ENCODE measurements around the gene INTS11. TPM values are rescaled to one million over a fixed set of nuclear protein-coding genes. Genes with fewer than 3 reads are reported as not detected.

INTS11 gene
- total and polyA plus RNA-seq, 2 experiments from 2014 or later = 102 to 161 TPM

GRCh38 chr1:1328254-1328653, 3.8 kb upstream of the INTS11 start:
- peaks cover 15% of the 10 kb centered on the region; the same call in 1 of the 2 replicates for H3F3A ChIP-seq (replicated peaks; ENCODE audit: low read depth)
- H3K9me2 ChIP-seq (ENCODE audit: insufficient read depth) = no peaks in the 10 kb centered on the region
- Mint-ChIP-seq H3K27ac (no peak overlapping the region), H3K4me1 (peaks cover 4% of the 10 kb centered on the region), H3K9me3 (no peaks in the 10 kb centered on the region; the same call in 2 of the 3 replicates), H3K27me3 (ENCODE audit: insufficient read depth, low read depth, poor library complexity) (peaks cover 19% of the 10 kb centered on the region), H3K36me3 (ENCODE audit: low read depth) (peaks cover 9% of the 10 kb centered on the region; the same call in 2 of the 3 replicates), H3K4me3 (no peak overlapping the region)
- H4K20me1 ChIP-seq (replicated peaks; ENCODE audit: insufficient read depth) = peaks cover 3% of the 10 kb centered on the region; the same call in 1 of the 2 replicates
- no peak overlapping the region for H3K27ac ChIP-seq (ENCODE audit: low read depth)
- no peak overlapping the region for H2AFZ ChIP-seq
- no peak for TF ChIP-seq ZNF462 (CRISPR knock-in tag; IDR thresholded peaks at IDR 0.05)
- TF ChIP-seq STAT1 (IDR thresholded peaks at IDR 0.05; ENCODE audit: unreplicated experiment) = no peak
- TF ChIP-seq POLR2AphosphoS5 (IDR thresholded peaks at IDR 0.05; ENCODE audit: low read depth) = no peak
- no peak for TF ChIP-seq EZH2phosphoT487 (IDR thresholded peaks at IDR 0.05; ENCODE audit: unreplicated experiment)
- TF ChIP-seq EZH2 (IDR thresholded peaks at IDR 0.05; ENCODE audit: low read depth, unreplicated experiment) = no peak
- no peak for TF ChIP-seq ZNF114 (CRISPR knock-in tag; IDR thresholded peaks at IDR 0.05)
- TF ChIP-seq NANOG (IDR thresholded peaks at IDR 0.05; ENCODE audit: borderline replicate concordance) = no peak
- TF ChIP-seq CTCF (conservative IDR thresholded peaks at IDR 0.05; ENCODE audit: low read depth in 2 of 2) = no peak
- TF ChIP-seq REST (IDR thresholded peaks at IDR 0.05; ENCODE audit: unreplicated experiment) = no peak
- TF ChIP-seq ETS1 (IDR thresholded peaks at IDR 0.05) = no peak
- no peak for TF ChIP-seq CREB1 (CRISPR knock-in tag; IDR thresholded peaks at IDR 0.05; ENCODE audit: low read depth)
- no peak for TF ChIP-seq ZNF331 (CRISPR knock-in tag; IDR thresholded peaks at IDR 0.05; ENCODE audit: low read depth)
- TF ChIP-seq JUNB (IDR thresholded peaks at IDR 0.05; ENCODE audit: unreplicated experiment) = no peak
- H3K4me3 ChIP-seq = no peak overlapping the region
- no peak for DNase-seq (ENCODE audit: low spot score)
- peaks cover 15% of the 10 kb centered on the region for H3K79me2 ChIP-seq (replicated peaks; ENCODE audit: insufficient read depth)
- H3K36me3 ChIP-seq (ENCODE audit: insufficient read depth) = no peaks in the 10 kb centered on the region
- H3K4me1 ChIP-seq (ENCODE audit: insufficient read depth) = no peaks in the 10 kb centered on the region
- no peaks in the 10 kb centered on the region for H3K27me3 ChIP-seq (ENCODE audit: insufficient read depth)
- no peak overlapping the region for H3K4me2 ChIP-seq
- no peak for ATAC-seq

Measured in GM23338 (cell line).